ENCODE results near the gene ADGRE2. TPM values are rescaled to one million over a fixed set of nuclear protein-coding genes. Genes with fewer than 3 reads are reported as not detected.
"Not testable (repeated sequence)": the region's sequence is repeated elsewhere in the genome, so short reads cannot be mapped to it uniquely, and the experiment has no call there.

ADGRE2 gene
- total RNA-seq = not detected in 2 replicates
- long read RNA-seq = 0 reads

DNA sequence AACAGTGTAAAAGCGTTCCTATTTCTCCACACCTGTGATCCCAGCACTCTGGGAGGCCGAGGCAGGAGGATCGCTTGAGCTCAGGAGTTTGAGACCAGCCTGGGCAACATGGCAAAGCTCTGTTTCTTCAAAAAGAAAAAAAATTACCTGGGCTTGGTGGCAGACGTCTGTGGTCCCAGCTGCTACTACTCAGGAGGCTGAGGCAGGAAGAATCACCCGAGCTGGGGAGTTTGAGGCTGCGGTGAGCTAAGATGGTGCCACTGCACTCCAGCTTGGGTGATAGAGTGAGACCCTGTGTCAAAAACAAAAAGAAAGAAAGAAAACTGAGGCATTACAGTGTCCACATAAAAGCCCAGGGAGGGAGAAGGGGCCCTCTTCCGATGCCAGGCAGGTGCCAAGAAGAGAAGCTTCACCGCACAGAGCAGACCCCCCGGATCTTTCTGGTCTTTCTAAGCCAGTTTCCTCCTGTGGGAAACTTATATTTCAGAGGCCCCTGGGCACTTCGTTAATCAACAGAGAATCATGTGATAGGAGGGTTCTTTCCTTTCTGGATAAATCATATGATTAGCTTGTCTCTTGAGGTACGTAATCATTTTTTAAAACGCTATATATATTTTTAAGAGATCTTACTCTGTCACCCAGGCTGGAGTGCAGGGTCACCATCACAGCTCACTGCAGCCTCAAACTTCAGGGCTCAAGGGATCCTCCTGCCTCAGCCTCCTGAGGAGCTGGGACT, at the start of gene ADGRE2:
Gene ADGRE2, minus strand, starts transcription at position 451 of the 736 bp plus-strand sequence. CDS start 1,804 bp downstream, outside the sequence.
- not testable (repeated sequence) for H3K9me3 Mint-ChIP-seq (ENCODE audit: unreplicated experiment); DNase-seq (ENCODE audit: extremely low spot score, unreplicated experiment); H3K36me3 Mint-ChIP-seq (ENCODE audit: unreplicated experiment); H3K4me3 Mint-ChIP-seq (ENCODE audit: unreplicated experiment); H3K4me1 Mint-ChIP-seq (ENCODE audit: unreplicated experiment); H3K27me3 Mint-ChIP-seq (ENCODE audit: unreplicated experiment); H3K27ac Mint-ChIP-seq (ENCODE audit: unreplicated experiment)

DNA sequence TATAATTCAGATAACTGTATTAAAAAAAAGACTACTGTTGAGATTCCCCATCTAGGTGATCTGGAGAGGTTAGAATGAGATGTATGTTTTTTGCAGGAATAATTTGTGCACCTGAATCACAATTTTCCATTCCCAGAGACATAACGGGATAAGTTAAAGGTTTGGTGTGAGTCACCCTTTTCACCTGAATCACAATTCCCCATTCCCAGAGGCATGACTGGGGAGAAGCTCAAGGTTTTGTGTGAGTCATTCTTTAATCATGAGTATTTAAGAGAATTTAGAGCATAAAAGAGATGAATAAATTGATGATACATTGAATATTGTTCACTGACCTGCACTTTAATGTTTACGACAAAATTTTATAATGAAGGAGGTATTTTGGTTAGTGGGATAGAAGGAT, 47.6 kb upstream of the ADGRE2 start:
- no peaks in the 10 kb centered on the region for H3K9me3 Mint-ChIP-seq (ENCODE audit: unreplicated experiment)
- H3K27ac Mint-ChIP-seq (ENCODE audit: unreplicated experiment) = no peak overlapping the region
- TF ChIP-seq, protein P1, sequence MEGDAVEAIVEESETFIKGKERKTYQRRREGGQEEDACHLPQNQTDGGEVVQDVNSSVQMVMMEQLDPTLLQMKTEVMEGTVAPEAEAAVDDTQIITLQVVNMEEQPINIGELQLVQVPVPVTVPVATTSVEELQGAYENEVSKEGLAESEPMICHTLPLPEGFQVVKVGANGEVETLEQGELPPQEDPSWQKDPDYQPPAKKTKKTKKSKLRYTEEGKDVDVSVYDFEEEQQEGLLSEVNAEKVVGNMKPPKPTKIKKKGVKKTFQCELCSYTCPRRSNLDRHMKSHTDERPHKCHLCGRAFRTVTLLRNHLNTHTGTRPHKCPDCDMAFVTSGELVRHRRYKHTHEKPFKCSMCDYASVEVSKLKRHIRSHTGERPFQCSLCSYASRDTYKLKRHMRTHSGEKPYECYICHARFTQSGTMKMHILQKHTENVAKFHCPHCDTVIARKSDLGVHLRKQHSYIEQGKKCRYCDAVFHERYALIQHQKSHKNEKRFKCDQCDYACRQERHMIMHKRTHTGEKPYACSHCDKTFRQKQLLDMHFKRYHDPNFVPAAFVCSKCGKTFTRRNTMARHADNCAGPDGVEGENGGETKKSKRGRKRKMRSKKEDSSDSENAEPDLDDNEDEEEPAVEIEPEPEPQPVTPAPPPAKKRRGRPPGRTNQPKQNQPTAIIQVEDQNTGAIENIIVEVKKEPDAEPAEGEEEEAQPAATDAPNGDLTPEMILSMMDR (IDR thresholded peaks at IDR 0.05) = no peak
- no peak overlapping the region for H3K4me3 Mint-ChIP-seq (ENCODE audit: unreplicated experiment)
- DNase-seq (ENCODE audit: extremely low spot score, unreplicated experiment) = no peak
- H3K36me3 Mint-ChIP-seq (ENCODE audit: unreplicated experiment) = no peaks in the 10 kb centered on the region
- H3K4me1 Mint-ChIP-seq (ENCODE audit: unreplicated experiment) = no peaks in the 10 kb centered on the region
- H3K27me3 Mint-ChIP-seq (ENCODE audit: unreplicated experiment) = no peaks in the 10 kb centered on the region

DNA sequence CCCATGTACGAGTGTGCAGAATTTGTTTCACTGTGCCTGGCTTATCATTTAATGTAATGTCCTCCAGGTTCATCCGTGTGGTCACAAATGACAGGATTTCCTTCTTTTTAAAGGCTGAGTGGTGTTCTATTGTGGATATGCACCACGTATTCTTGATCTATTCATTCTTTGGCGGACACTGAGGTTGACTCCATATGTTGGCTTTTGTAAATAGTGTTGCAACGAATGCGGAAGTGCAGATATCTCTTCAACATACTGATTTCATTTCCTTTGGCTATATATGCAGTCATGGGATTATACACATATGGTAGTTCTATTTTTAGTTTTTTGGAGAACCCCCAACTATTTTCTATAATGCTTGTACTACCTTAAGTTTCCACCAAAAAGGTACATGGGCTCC, 43.6 kb upstream of the ADGRE2 start:
- TF ChIP-seq, protein P1 (IDR thresholded peaks at IDR 0.05) = no peak
- H3K27ac Mint-ChIP-seq (ENCODE audit: unreplicated experiment) = no peak overlapping the region
- H3K36me3 Mint-ChIP-seq (ENCODE audit: unreplicated experiment) = no peaks in the 10 kb centered on the region
- no peak for DNase-seq (ENCODE audit: extremely low spot score, unreplicated experiment)
- H3K4me3 Mint-ChIP-seq (ENCODE audit: unreplicated experiment) = no peak overlapping the region
- H3K27me3 Mint-ChIP-seq (ENCODE audit: unreplicated experiment) = no peaks in the 10 kb centered on the region
- H3K9me3 Mint-ChIP-seq (ENCODE audit: unreplicated experiment) = peaks cover under 1% of the 10 kb centered on the region
- no peaks in the 10 kb centered on the region for H3K4me1 Mint-ChIP-seq (ENCODE audit: unreplicated experiment)

DNA sequence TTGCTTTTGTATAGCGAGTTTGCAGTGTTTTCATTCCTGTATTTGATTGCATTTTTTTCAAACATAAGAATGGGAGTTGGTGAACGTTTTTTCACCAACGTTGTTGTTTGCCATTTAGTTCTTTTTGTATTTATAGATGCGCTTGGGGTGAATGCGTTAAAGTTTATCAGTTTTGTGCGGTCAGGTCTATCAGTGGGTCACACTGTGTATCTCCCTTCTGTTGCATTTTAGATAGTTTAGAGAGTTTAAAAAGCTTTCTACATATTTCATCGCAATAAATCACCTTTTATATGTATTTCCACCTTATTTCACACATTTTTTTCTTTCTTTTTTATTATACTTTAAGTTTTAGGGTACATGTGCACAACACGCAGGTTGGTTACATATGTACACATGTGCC, 40.2 kb upstream of the ADGRE2 start:
- no peak overlapping the region for H3K27ac Mint-ChIP-seq (ENCODE audit: unreplicated experiment)
- no peaks in the 10 kb centered on the region for H3K4me1 Mint-ChIP-seq (ENCODE audit: unreplicated experiment)
- H3K4me3 Mint-ChIP-seq (ENCODE audit: unreplicated experiment) = no peak overlapping the region
- H3K36me3 Mint-ChIP-seq (ENCODE audit: unreplicated experiment) = no peaks in the 10 kb centered on the region
- no peak for DNase-seq (ENCODE audit: extremely low spot score, unreplicated experiment)
- TF ChIP-seq, protein P1 (IDR thresholded peaks at IDR 0.05) = no peak
- H3K9me3 Mint-ChIP-seq (ENCODE audit: unreplicated experiment) = peaks cover 5% of the 10 kb centered on the region
- H3K27me3 Mint-ChIP-seq (ENCODE audit: unreplicated experiment) = no peaks in the 10 kb centered on the region

DNA sequence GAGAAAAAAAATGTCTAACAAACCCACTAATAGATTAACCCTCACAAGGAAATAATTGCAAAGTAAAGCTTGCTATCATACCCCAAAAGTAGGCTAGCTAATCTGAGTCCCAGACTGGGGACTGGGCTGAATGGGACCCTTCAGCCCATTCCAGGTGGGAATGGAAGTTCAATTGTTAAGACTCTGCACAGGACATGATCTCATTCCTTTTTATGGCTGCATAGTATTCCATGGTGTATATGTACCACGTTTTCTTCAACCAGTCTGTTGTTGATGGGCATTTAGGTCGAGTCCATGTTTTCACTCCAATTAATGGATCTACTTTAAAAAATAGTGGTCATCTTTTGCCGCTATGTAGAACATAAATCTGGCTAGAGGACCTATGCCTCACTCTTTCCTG, 38.7 kb upstream of the ADGRE2 start:
- H3K4me1 Mint-ChIP-seq (ENCODE audit: unreplicated experiment) = no peaks in the 10 kb centered on the region
- peaks cover 5% of the 10 kb centered on the region for H3K9me3 Mint-ChIP-seq (ENCODE audit: unreplicated experiment)
- DNase-seq (ENCODE audit: extremely low spot score, unreplicated experiment) = no peak
- TF ChIP-seq, protein P1 (IDR thresholded peaks at IDR 0.05) = no peak
- H3K36me3 Mint-ChIP-seq (ENCODE audit: unreplicated experiment) = no peaks in the 10 kb centered on the region
- no peak overlapping the region for H3K4me3 Mint-ChIP-seq (ENCODE audit: unreplicated experiment)
- H3K27ac Mint-ChIP-seq (ENCODE audit: unreplicated experiment) = no peak overlapping the region
- no peaks in the 10 kb centered on the region for H3K27me3 Mint-ChIP-seq (ENCODE audit: unreplicated experiment)

Measured in osteocyte (in vitro differentiated cells).